Measurements from ENCODE around the gene CACNA2D1.

The CACNA2D1 gene

GRCh38 chr7:82345886-82346285 lies 97.7 kb downstream of the CACNA2D1 start:
- DNase-seq (ENCODE audit: low read depth, low spot score), result no peak

GRCh38 chr7:82343716-82344115 lies 99.9 kb downstream of the CACNA2D1 start:
- no peak for DNase-seq (ENCODE audit: low read depth, low spot score)

DNA sequence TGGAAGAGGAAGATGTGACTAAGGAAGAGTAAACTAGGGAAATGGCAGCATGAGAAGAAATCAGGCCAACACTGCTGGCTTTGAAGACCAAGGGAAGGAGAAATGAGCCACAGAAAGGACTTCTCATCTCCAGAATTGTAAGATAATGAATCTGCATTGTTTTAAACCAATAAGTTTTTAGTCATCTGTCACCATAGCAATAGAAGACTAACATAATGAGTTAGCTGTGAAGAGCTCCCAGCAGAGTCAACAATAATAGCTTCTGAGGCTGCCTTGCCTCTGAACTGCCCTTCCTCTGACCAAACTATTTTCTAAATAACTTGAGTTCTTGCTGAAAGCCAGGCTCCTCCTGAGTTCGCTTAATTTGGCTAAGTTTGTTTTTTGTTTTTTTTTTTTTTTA lies 103.6 kb downstream of the CACNA2D1 start:
- DNase-seq (ENCODE audit: low read depth, low spot score), result no peak

- no peak for DNase-seq (ENCODE audit: low read depth, low spot score)
These were observed 107.7 kb downstream of the CACNA2D1 start for GRCh38 chr7:82335927-82336326.

GRCh38 chr7:82335001-82335400 lies 108.6 kb downstream of the CACNA2D1 start:
- DNase-seq (ENCODE audit: low read depth, low spot score), result no peak

DNA sequence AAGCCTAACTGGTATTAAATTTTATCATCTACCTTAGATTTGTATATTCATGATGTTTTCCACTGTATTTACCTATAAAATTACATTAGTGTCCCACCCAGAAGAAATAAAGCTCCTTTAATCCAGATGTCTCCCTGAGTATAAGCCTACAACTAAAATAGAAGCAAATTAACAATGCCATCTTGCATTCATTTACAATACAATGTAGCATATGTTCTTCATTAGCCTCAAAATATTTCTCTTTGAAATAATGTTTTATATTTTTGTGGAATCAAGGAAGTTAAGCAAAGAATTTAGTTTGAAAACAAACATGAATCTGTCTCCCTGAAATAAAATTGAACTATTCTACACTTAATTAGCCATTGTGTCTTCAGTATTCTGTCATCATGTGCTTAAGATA lies 112.3 kb downstream of the CACNA2D1 start:
- DNase-seq (ENCODE audit: low read depth, low spot score), result no peak

DNA sequence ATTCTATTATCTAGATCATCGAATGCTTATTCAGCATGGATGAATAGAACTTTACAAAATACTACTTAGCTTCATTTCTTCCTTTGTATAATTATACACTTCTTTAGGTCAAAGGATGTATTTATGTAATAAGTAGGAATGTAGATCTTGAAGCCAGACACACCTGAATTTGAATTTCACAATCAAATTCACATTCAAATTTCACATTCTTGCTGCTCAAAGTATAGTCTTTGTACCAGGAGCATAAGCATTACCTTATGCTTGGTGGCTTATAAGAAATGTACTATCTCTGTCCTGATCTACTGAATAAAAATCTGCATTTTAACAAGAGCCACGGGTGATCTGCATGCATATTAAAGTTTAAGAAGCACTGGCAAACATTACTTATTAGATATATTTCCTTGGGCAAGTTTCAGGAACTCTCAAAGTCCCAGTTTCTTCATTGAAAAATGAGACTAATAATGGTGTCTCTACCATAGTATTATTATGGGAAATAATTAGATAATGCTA lies 112.8 kb downstream of the CACNA2D1 start:
- no peak for DNase-seq (ENCODE audit: low read depth, low spot score)

- no peak for DNase-seq (ENCODE audit: low read depth, low spot score)
These were observed 115.7 kb downstream of the CACNA2D1 start for GRCh38 chr7:82327898-82328297.

DNA sequence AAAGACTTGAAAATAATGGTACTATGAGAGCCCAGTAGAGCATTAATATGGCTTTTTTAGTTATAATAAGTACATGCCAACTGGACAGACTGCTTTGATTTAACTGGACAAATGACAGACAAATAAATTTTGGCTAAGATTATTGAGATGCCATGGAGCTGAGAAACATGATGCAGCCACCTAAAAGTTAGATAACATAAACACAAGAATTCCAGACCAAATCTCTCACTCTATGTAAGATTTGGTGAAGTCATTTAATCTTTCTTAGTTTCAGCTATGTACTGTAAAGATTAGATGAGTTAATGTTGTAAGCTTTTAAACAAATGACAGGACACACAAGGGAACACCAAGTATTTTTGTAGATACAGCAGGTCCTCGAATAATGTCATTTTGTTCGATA lies 118.2 kb downstream of the CACNA2D1 start:
- DNase-seq (ENCODE audit: low read depth, low spot score), result no peak

- DNase-seq (ENCODE audit: low read depth, low spot score), result no peak
These were observed 119.8 kb downstream of the CACNA2D1 start for GRCh38 chr7:82323806-82324205.

DNA sequence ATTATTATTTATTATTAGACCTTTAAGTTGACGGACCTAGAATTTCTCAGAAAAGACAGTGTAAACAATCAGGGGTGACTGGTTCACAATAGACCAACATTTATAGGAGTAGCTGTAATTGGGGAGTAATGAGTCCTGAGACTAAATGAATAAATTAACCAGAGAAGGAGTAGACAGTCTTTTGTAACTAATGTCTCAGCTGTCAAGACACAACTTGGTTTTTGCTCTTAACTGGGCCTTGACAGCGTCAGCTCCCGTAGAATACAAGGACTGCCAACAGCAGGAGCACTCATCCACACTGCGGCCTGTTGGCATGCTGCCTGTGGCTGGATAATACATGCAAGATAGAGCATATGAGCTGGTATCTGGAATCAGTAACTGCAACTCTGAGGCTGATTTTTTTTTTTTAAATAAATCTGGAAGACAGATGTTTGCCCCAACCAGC lies 123.9 kb downstream of the CACNA2D1 start:
- DNase-seq (ENCODE audit: low read depth, low spot score), result no peak

- no peak for DNase-seq (ENCODE audit: low read depth, low spot score)
These were observed 124.8 kb downstream of the CACNA2D1 start for GRCh38 chr7:82318786-82319185.

- DNase-seq (ENCODE audit: low read depth, low spot score), result no peak
These were observed 125.8 kb downstream of the CACNA2D1 start for GRCh38 chr7:82317760-82318159.

- no peak for DNase-seq (ENCODE audit: low read depth, low spot score)
These were observed 126.3 kb downstream of the CACNA2D1 start for GRCh38 chr7:82317257-82317721.

DNA sequence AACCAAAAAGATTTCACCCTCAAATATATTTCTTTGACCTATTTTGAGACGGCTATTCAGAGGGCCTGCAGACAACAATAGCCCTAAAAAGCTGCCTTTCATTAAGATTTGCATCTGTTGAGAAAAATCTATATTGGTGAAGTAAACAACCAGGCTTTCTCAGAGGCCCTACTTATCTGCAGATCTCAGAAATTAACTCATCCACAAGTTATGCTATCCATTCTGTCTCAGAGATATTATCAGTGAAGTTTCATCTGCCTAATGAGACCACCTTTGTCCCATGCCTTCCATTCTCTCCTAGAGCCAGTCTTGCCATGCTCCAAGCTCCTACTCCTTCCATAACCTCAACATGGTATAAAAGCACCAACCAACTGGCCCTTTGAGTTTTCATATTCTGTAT lies 130.3 kb downstream of the CACNA2D1 start:
- no peak for DNase-seq (ENCODE audit: low read depth, low spot score)

DNA sequence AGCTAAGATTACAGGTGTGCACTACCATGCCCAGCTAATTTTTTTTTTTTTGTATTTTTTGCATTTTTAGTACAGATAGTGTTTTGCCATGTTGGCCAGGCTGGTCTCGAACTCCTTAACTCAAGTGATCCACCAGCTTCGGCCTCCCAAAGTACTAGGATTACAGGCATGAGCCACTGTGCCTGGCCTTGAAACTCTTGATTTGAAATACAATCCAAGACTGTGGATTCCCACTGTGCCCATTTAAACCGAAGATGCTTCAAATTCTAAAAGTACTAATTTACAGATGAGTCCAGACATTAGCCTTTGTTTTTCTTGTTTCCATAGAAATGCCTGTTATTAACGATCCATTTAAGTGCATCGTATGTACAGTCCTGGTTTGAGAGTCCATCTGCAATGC lies 130.9 kb downstream of the CACNA2D1 start:
- DNase-seq (ENCODE audit: low read depth, low spot score), result no peak

- no peak for DNase-seq (ENCODE audit: low read depth, low spot score)
These were observed 138.1 kb downstream of the CACNA2D1 start for GRCh38 chr7:82305347-82306005.

GRCh38 chr7:82294865-82295264 lies 148.7 kb downstream of the CACNA2D1 start:
- DNase-seq (ENCODE audit: low read depth, low spot score), result no peak

GRCh38 chr7:82294382-82294784 lies 149.2 kb downstream of the CACNA2D1 start:
- DNase-seq (ENCODE audit: low read depth, low spot score), result no peak

GRCh38 chr7:82293467-82293866 lies 150.1 kb downstream of the CACNA2D1 start:
- no peak for DNase-seq (ENCODE audit: low read depth, low spot score)

DNA sequence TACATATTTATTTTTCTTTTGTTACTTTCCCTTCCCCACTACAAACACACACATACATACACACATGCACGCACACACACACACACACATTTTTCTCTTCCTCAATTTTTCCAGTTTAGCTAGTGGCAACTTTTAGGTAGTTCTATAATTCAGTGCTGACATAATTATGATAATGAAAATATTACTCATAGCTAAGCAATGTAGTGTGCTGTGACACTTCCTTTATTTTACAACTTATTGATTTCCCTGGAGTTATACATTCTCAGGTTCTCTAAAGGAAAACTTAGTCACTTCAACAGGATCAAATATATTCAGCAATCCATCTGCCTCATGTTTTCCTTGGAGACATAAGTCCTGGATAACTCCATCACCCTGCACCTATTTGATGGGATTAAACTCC lies 151.6 kb downstream of the CACNA2D1 start:
- no peak for DNase-seq (ENCODE audit: low read depth, low spot score)

GRCh38 chr7:82289889-82290288 lies 153.7 kb downstream of the CACNA2D1 start:
- DNase-seq (ENCODE audit: low read depth, low spot score), result no peak

DNA sequence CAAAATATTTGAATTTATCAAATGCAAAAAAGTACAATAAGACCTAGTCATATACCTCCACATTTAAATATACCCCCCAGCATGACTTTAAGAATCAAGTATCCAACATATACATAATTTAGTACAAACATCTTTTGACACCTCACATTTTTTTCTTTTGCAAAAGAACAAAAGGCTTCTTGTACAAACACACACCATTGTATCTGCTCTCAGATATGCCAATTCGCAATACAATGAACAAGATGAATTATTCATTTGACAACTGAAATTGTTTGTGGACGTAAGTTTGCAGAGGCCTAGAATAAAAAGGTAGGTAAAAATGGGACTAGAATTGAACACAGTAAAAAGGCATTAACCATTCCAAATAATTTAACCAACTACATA lies 154.4 kb downstream of the CACNA2D1 start:
- DNase-seq (ENCODE audit: low read depth, low spot score), result no peak

GRCh38 chr7:82286798-82287140 lies 156.8 kb downstream of the CACNA2D1 start:
- DNase-seq (ENCODE audit: low read depth, low spot score), result no peak

Measured in activated CD4-positive, CD25-positive, alpha-beta regulatory T cell treated with anti-CD3 and anti-CD28 coated beads, Interleukin-2, amount 50 U/mL, for 16 hours (primary cell).